Naive thymus-derived CD8-positive, alpha-beta T cell (primary cell): ENCODE results near the gene RANGAP1. TPM values are rescaled to one million over a fixed set of nuclear protein-coding genes. Genes with fewer than 3 reads are reported as not detected.

Experiments used
- ATAC-seq, 2 donors: fragments of 150-1000 bp; cut with Tn5 transposase in 1 of 2; sonication (Bioruptor Pico), chemical (Tn5 transposase) in 1 of 2; 1 replicate in 1 of 2; 2 replicates in 1 of 2; pipeline ENCODE4 v1.10.0; 2021; ENCODE audit warnings: mild to moderate bottlenecking in 2 of 2, moderate library complexity in 2 of 2
- POLR2A ChIA-PET: fragments of 350-600 bp; sonication (Branson Sonifier 250); formaldehyde crosslinking; loops from one replicate; lab custom pipeline; 2021; ENCODE audit warnings: antibody characterized with exemption; lab: Charles Lee
- DNase-seq, 10 donors: peaks; one replicate each; pipeline versions ENCODE4 v3.0.0 to v3.0.0-alpha.2; 2020 to 2022
- H3K27ac Mint-ChIP-seq, 10 donors: one replicate each; pipeline ENCODE4 v1.8.0; 2020 to 2022; ENCODE audit warnings: mild to moderate bottlenecking in 10 of 10, mixed read lengths in 10 of 10, moderate library complexity in 4 of 10, inconsistent platforms in 1 of 10
- H3K27me3 Mint-ChIP-seq, 5 donors: one replicate each; pipeline ENCODE4 v1.8.0; 2021 to 2022; ENCODE audit warnings: mixed read lengths in 5 of 5
- H3K36me3 Mint-ChIP-seq, 3 donors: one replicate each; pipeline ENCODE4 v1.8.0; 2020 to 2022; ENCODE audit warnings: mixed read lengths in 3 of 3, mild to moderate bottlenecking in 2 of 3, inconsistent platforms in 1 of 3
- H3K4me1 Mint-ChIP-seq, 4 donors: one replicate each; pipeline ENCODE4 v1.8.0; 2021 to 2022; ENCODE audit warnings: mixed read lengths in 4 of 4
- H3K4me3 Mint-ChIP-seq, 10 donors: one replicate each; pipeline ENCODE4 v1.8.0; 2020 to 2022; ENCODE audit warnings: mild to moderate bottlenecking in 10 of 10, mixed read lengths in 10 of 10, moderate library complexity in 6 of 10, inconsistent platforms in 1 of 10
- H3K9me3 Mint-ChIP-seq, 9 donors: one replicate each; pipeline ENCODE4 v1.8.0; 2020 to 2022; ENCODE audit warnings: mixed read lengths in 9 of 9, mild to moderate bottlenecking in 3 of 9, inconsistent platforms in 1 of 9, moderate library complexity in 1 of 9
- polyA plus RNA-seq, 3 donors: library from polyadenylated mRNA; unstranded; fragments of 300-500 nt; fragmentation: Illumina TruSeq; gene quantifications; one replicate each; pipeline ENCODE4 v1.2.3, GENCODE V29; 2021
- total RNA-seq, 8 experiments: library from RNA in 2 of 8; stranded (reverse) in 2 of 8; gene quantifications; one replicate each; pipeline ENCODE4 v1.2.3 and lab custom pipeline; 2021 to 2026

The RANGAP1 gene
- total and polyA plus RNA-seq, 5 experiments from 2014 or later = 18.9 to 86.6 (median 30.1) TPM

- DNase-seq (no peak), ATAC-seq (no peak)
- peak overlapping the region; percentile 63 to 87 (median 80) for H3K4me3 Mint-ChIP-seq
- H3K36me3 Mint-ChIP-seq = peaks cover 0 to 2% (median 0%) of the 10 kb centered on the region in 3 donors
- no peaks in the 10 kb centered on the region for H3K27me3 Mint-ChIP-seq
- H3K27ac Mint-ChIP-seq = peak overlapping the region in 4 of 10 donors; percentile 53 to 89 (median 78)
- POLR2A ChIA-PET = interaction anchor here (1.2 to 2.8 kb wide), 5 partner anchors 9 to 316 kb away, joined by 3 to 18 read pairs (median 9); partner anchors contain the start of gene RBX1
- peaks cover 3 to 17% (median 5%) of the 10 kb centered on the region in 4 donors for H3K4me1 Mint-ChIP-seq
- no peaks in the 10 kb centered on the region for H3K9me3 Mint-ChIP-seq
Measured at GRCh38 chr22:41238570-41239442, 47.2 kb downstream of the RANGAP1 start.

DNA sequence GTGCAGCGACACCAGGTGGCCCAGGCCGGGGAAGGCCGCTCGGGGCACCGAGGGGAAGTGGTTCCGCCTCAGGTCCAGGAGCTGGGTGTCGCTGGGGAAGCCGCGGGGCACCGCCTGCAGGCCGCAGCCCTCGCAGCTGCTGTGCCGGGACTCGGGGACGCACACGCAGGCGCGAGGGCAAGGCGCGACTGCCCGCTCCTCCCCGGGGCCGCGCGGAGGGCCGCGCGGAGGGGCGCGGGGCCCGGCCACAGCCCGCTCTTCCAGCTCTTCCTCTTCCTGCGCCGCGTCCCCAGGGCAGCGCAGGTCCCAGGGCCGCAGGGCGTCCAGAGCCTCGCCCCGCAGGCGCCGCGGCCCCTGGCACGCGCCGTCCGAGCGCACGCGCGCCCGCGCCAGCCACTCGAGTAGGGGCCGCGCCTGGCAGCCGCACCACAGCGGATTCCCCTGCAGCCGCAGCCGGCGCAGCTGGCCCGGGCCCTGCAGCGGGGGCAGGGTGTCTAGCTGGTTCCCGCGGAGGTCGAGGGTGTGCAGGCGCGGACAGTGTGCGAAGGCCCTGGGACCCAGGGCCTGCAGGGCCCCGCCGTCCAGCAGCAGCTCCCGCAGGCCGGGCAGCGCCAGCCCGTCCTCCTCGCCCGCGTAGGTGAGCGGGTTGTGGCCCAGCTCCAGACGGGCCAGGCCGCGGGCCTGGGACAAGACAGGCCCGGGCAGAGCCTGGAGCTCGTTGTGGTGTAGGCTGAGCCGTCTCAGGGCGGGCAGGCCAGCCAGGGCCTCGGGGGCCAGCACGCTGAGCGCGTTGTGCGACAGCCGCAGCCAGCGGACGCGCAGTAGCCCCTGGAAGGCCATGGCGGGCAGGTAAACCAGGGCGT lies 48.0 kb downstream of the RANGAP1 start:
- peaks cover 3 to 17% (median 5%) of the 10 kb centered on the region in 4 donors for H3K4me1 Mint-ChIP-seq
- POLR2A ChIA-PET = interaction anchor here (0.6 to 2.8 kb wide), 18 partner anchors 9 to 315 kb away, joined by 3 to 18 read pairs (median 4); partner anchors contain the start of genes EP300, RANGAP1, RBX1 and TEF

GRCh38 chr22:41237036-41237706 lies 48.8 kb downstream of the RANGAP1 start:
- POLR2A ChIA-PET = interaction anchor here (0.6 to 2.8 kb wide), 18 partner anchors 9 to 314 kb away, joined by 3 to 18 read pairs (median 4); partner anchors contain the start of genes EP300, RANGAP1, RBX1 and TEF
- ATAC-seq (no peak), DNase-seq (peak in 1 of 10 donors; percentile 71)
- Mint-ChIP-seq H3K36me3 (no peaks in the 10 kb centered on the region), H3K4me1 (peaks cover 3 to 17% (median 5%) of the 10 kb centered on the region in 4 donors), H3K27ac (peak overlapping the region in 6 of 10 donors; percentile 14 to 79 (median 65)), H3K9me3 (no peaks in the 10 kb centered on the region), H3K4me3 (peak overlapping the region; percentile 28 to 81 (median 70)), H3K27me3 (no peaks in the 10 kb centered on the region)

More for the DNA sequence above, 48.0 kb downstream of the RANGAP1 start:
- DNase-seq (peak in 9 of 10 donors; percentile 71 to 89 (median 82)), ATAC-seq (peak; percentile 96 to 97)
- no peaks in the 10 kb centered on the region for H3K27me3 Mint-ChIP-seq
- peaks cover 0 to 2% (median 0%) of the 10 kb centered on the region in 3 donors for H3K36me3 Mint-ChIP-seq
- peak overlapping the region in 3 of 10 donors; percentile 64 to 79 (median 67) for H3K27ac Mint-ChIP-seq
- H3K9me3 Mint-ChIP-seq = no peaks in the 10 kb centered on the region
- H3K4me3 Mint-ChIP-seq = peak overlapping the region in 9 of 10 donors; percentile 50 to 81 (median 71)

- no peak for DNase-seq
- Mint-ChIP-seq H3K4me1 (peaks cover 3 to 16% (median 5%) of the 10 kb centered on the region in 4 donors), H3K27ac (no peak overlapping the region), H3K4me3 (no peak overlapping the region), H3K36me3 (peaks cover 0 to 9% (median 0%) of the 10 kb centered on the region in 3 donors), H3K27me3 (no peaks in the 10 kb centered on the region), H3K9me3 (no peaks in the 10 kb centered on the region)
- ATAC-seq = no peak
- POLR2A ChIA-PET = no interaction called here
Measured at GRCh38 chr22:41234815-41235695, 50.9 kb downstream of the RANGAP1 start.

DNA sequence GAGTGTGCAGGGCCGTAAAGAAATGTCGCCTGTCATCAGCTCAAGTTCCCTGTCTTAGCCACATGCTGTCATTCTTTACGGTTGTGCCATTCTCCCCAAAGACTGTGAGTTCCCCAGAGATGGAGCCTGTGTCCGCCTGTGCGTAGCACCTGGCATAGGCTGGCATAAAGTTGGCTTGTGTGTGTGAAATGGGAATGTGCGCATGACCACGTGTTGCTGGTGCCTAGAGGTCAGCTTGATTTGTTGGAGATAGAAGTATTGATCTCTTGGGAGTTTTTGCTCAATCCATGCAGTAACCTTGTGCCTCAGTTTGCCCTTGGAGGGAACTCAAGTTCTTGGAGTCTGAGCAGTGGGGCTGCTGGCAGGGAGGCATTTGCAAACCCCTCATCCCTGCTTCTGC lies 54.6 kb downstream of the RANGAP1 start:
- Mint-ChIP-seq H3K4me1 (peaks cover 0 to 5% (median 1%) of the 10 kb centered on the region in 4 donors), H3K9me3 (no peaks in the 10 kb centered on the region), H3K36me3 (peaks cover 0 to 32% (median 4%) of the 10 kb centered on the region in 3 donors), H3K4me3 (no peak overlapping the region), H3K27ac (peak overlapping the region in 2 of 10 donors; percentile 40 to 52), H3K27me3 (no peaks in the 10 kb centered on the region)
- POLR2A ChIA-PET = no interaction called here
- no peak for ATAC-seq
- no peak for DNase-seq

DNA sequence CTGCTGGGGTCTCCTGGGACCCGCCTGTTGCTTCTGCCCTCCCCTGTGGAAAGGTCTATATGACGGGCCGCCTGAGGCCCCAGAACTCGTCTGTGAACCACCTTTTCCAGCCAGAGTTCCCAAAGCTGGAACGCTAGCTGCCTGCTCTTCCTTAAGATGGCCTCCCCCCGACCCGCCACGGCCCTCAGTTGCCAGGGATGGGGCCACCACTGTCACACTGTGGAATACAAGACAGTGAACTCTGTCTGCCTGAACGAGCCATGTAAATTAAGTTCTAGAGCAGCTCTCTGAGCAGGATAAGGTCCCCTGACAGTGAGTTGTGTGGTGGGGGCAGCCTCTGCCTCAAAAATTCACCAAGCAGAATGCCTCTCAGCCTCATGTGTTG lies 55.6 kb downstream of the RANGAP1 start:
- peaks cover 0 to 3% (median 0%) of the 10 kb centered on the region in 4 donors for H3K4me1 Mint-ChIP-seq
- peaks cover 0 to 41% (median 4%) of the 10 kb centered on the region in 3 donors for H3K36me3 Mint-ChIP-seq
- no peak for DNase-seq
- ATAC-seq = no peak
- no peaks in the 10 kb centered on the region for H3K9me3 Mint-ChIP-seq
- no peaks in the 10 kb centered on the region for H3K27me3 Mint-ChIP-seq
- H3K27ac Mint-ChIP-seq = peak overlapping the region in 4 of 10 donors; percentile 20 to 63 (median 62)
- POLR2A ChIA-PET = no interaction called here
- no peak overlapping the region for H3K4me3 Mint-ChIP-seq

DNA sequence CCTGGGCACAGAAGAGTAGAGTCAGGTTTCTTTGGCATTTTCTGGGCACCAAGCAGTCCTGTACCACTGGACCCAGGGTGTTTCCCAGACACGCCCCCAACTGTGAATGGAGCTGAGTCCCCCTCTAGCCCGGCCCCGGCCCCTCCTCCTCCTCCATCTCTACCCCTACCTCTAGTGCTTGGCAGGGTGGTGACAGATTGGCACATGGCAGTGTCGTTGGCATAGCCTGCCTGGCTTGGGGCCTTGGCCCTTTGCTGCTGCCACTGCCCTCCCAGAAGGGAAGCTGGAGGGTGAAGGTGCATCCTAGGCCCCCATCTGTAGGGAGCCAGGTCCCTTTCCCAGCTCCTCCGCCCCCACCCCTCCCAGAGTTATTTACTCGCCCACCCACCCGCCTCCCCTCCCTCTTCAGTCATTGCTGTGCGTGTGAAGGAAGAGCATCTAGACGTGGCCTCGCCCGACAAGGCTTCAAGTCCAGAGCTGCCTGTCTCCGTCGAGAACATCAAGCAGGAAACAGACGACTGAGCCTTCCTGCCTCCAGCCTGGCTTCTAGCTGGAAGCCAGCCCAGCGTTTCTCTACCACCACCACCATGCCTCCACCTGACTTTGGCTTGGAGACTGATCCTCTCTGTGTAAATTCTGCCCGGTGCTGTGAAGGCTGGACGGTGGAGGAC lies 56.1 kb downstream of the RANGAP1 start:
- H3K27ac Mint-ChIP-seq = peak overlapping the region in 2 of 10 donors; percentile 40 to 63
- ATAC-seq (no peak), DNase-seq (no peak)
- H3K27me3 Mint-ChIP-seq = no peaks in the 10 kb centered on the region
- H3K36me3 Mint-ChIP-seq = peaks cover 0 to 44% (median 4%) of the 10 kb centered on the region in 3 donors
- H3K4me3 Mint-ChIP-seq = no peak overlapping the region
- H3K4me1 Mint-ChIP-seq = peaks cover 0 to 4% (median 0%) of the 10 kb centered on the region in 4 donors
- POLR2A ChIA-PET = no interaction called here
- no peaks in the 10 kb centered on the region for H3K9me3 Mint-ChIP-seq

GRCh38 chr22:41229215-41229614 lies 56.8 kb downstream of the RANGAP1 start:
- Mint-ChIP-seq H3K4me1 (peaks cover 0 to 4% (median 0%) of the 10 kb centered on the region in 4 donors), H3K36me3 (peaks cover 0 to 51% (median 4%) of the 10 kb centered on the region in 3 donors), H3K27ac (no peak overlapping the region), H3K27me3 (no peaks in the 10 kb centered on the region), H3K4me3 (no peak overlapping the region), H3K9me3 (no peaks in the 10 kb centered on the region)
- POLR2A ChIA-PET = no interaction called here
- DNase-seq (no peak), ATAC-seq (no peak)

- H3K4me1 Mint-ChIP-seq = peaks cover 0 to 4% (median 0%) of the 10 kb centered on the region in 4 donors
- peak overlapping the region in 1 of 10 donors; percentile 62 for H3K27ac Mint-ChIP-seq
- H3K36me3 Mint-ChIP-seq = peaks cover 0 to 72% (median 9%) of the 10 kb centered on the region in 3 donors
- DNase-seq = no peak
- ATAC-seq = no peak
- H3K27me3 Mint-ChIP-seq = no peaks in the 10 kb centered on the region
- H3K4me3 Mint-ChIP-seq = no peak overlapping the region
- H3K9me3 Mint-ChIP-seq = no peaks in the 10 kb centered on the region
- POLR2A ChIA-PET = interaction anchor here (0.5 to 2.0 kb wide), 2 partner anchors 11 to 27 kb away, joined by 3 to 10 read pairs; no protein-coding TSS in a partner anchor
Measured at GRCh38 chr22:41226723-41227655, 59.0 kb downstream of the RANGAP1 start.

GRCh38 chr22:41223535-41223934 lies 62.5 kb downstream of the RANGAP1 start:
- Mint-ChIP-seq H3K9me3 (no peaks in the 10 kb centered on the region), H3K36me3 (peaks cover 0 to 82% (median 16%) of the 10 kb centered on the region in 3 donors), H3K4me1 (peaks cover 0 to 7% (median 5%) of the 10 kb centered on the region in 4 donors), H3K27ac (no peak overlapping the region), H3K27me3 (no peaks in the 10 kb centered on the region), H3K4me3 (no peak overlapping the region)
- DNase-seq (no peak), ATAC-seq (no peak)
- POLR2A ChIA-PET = interaction anchor here (1.4 kb wide), 1 partner anchor 14 kb away, joined by 4 read pairs; no protein-coding TSS in a partner anchor
